GM21390 (cell line): ENCODE results near the gene TELO2.
"Not testable (repeated sequence)": the region's sequence is repeated elsewhere in the genome, so short reads cannot be mapped to it uniquely, and the experiment has no call there.

Source experiments
- ATAC-seq: cut with Tn5 transposase; IDR thresholded peaks from one replicate; pipeline ENCODE4 v1.9.1; 2021; ENCODE audit not compliant: unreplicated experiment

Gene TELO2

GRCh38 chr16:1474796-1475551 is 18.2 kb upstream of the TELO2 start, which contains the start of gene CLCN7:
TSS of gene CLCN7 (minus strand) at chr16:1475028. CDS start at chr16:1474974, 54 bp downstream.
- peak; percentile 89 for ATAC-seq

DNA sequence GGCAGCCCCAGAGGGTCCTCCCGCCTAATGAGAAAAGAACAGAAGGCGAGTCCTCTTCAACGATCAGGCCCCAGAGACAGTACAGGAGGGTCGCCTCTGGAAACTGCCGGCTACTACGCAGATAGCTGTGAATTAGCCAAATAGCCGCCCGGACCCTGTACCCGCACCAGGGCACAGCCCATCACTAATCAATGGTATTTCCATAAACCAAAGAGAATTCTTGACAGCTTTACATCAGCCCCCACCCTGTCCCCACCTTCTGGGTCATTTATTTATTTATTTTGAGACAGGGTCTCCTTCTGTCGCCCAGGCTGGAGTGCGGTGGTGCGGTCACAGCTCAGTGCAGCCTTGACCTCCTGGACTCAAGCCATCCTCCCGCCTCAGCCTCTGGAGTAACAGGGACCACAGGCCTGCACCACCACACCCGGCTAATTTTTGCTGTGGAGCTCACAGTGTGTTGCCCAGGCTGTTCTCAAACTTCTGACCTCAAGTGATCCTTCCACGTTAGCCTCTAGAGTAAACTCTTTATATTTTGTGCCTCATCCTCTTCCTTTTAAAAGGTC is 17.5 kb upstream of the TELO2 start:
- ATAC-seq: no peak

DNA sequence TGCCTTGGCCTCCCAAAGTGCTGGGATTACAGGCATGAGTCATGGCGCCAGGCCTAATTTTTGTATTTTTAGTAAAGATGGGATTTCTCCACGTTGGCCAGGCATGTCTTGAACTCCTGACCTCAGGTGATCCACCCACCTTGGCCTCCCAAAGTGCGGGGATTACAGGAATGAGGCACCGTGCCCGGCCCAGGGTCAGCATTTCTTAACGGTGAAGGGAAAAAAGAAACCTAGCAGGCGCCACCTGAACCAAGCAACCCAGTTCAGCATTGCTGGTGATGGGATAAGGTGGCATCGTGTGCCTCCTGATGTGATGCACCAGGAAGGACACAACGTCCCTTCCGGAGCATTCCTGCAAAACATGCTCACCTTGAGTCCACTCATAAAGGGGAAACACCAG is 16.1 kb upstream of the TELO2 start:
- ATAC-seq: no peak

GRCh38 chr16:1478937-1479336 is 14.2 kb upstream of the TELO2 start:
- ATAC-seq: not testable (repeated sequence)

DNA sequence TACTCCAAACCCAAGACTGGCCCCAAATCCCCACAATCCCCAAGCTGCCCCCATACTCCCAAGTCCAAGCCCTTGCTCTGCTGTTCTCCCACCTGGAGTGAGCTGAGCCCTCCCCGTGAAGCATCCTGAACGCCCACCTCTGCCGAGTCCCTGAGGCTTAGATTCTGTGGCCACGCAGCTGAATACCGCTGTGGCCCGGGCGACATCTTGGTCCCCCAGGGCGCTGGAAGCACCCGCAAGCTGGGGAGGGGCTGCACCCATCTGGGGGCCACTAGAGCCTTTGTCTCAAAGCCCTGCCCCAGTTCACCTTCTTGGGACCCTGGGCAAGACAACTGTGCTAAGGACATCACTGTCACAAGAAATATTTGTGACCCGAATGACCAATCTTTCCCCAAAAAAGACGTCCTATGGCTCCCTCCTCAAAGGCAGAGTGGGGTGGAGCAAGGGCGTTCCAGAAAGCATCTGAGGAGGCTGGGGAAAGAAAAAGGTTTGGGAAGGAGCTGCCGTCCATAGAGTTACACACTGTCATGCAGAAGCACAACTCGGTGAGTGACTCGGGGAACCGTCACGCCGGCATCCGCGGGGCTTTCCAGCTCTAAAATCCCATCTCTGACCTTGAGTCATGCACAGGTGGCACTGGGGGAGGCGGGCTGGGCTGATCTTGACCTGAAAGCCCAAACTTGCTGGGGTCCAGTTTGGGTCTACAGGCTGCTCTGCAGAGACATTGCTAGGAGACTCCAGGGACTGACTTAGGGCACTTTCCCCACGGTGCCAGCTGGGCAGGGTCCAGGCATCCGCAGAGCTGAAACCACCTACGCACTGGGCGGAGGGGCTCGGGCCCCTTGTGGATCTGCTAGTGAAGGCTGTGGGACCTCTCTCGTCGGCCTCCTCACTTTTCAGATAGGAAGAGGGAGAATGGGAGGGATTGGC is 11.0 kb upstream of the TELO2 start:
- no peak for ATAC-seq

GRCh38 chr16:1485847-1486496 is 7.2 kb upstream of the TELO2 start:
- ATAC-seq: no peak

DNA sequence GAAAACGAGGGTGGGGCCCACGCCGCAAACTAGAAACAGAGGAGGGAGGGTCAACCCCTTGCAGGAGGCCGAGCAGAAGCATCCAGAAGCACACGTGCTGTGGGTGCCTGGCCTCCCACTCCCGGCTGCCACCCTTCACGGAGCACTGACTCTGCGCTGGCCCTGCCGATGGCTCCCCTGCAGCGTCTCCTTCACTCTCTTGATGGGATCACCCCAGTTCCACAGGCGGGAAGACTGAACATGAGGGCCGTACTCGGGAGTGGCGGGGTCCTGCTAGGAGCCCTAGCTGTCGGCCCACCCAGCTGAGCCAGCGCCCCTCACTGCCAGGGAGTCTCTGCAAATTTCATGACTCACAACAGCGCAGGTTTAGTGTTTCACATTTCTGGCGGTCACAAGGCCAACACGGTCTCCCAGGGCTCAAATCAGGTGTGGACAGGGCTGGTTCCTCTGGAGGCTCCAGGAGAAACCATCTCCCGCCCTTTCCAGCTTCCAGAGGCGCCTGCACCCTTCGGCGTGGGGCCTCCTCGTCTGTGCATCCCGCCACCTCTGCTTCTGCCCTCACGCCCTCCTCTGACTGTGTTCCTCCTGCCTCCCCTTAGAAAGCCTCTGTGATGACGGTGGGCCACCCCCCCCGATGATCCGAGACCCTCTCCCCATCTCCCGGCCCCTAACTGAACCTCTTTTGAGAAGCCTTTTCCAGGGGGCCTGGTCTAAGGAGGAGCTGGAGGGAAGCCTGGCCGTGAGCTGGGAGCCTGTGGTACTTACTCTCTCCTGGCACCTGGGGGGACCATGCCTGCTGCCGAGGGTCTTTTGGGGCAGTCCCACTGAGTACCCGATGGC is 6.4 kb upstream of the TELO2 start:
- no peak for ATAC-seq

DNA sequence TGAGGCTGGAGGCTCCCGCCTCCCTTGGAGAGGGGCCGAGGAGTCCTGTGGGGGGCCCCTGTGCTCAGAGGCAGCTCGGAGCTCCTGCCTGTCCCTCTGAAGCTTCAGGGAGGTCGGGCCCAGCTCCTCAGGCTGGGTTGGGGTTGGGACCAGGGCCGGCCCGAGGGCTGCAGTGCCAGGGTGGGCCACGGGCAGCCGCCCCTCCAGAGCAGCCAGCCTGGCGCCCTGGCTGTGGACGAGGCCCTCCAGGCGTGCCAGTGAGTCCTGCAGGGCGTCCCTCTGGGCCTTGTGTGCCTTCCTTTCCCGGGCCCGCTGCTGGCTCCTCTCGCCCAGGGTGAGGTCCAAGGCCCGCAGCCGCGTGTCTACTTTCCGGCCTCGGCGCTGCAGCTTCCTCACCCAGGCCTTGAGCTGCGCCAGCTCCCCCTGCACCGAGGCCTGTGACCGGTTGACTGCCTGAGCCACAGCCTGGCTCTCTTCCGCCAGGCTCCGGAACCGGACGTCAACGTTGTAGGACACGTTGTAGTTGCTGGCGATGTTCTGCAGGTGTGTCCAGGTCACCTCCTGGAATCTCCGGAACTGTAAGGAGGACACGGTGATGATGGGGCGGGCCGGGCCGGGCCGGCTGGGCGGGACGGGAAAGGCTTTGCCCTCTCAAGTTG is 5.6 kb upstream of the TELO2 start:
- ATAC-seq: no peak

DNA sequence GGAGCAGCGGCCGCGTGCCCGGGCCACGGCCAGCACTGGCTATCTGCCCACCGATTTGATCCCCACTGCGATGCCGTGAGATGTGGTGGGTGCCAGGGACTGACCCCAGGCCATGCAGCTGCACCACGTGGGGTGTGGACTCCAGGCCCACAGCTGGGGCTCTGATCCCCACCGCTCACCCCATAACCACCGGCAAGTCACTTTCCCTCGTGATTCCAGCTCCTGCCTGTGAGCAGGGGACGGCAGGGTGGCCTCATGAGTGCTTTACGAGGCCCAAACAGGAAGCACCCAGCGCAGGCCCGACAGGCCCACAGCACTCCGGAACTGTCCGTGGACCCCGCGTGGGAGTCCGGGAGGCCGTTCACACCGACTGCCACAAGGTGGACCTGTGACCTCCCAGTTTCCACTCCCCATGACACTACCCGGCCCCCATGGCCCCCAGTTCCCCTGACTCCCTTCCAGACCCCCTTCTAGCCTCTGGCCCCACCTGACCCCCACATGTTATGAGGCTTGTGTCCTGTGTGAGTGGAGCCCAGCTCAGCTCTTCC is 5.0 kb upstream of the TELO2 start:
- no peak for ATAC-seq

DNA sequence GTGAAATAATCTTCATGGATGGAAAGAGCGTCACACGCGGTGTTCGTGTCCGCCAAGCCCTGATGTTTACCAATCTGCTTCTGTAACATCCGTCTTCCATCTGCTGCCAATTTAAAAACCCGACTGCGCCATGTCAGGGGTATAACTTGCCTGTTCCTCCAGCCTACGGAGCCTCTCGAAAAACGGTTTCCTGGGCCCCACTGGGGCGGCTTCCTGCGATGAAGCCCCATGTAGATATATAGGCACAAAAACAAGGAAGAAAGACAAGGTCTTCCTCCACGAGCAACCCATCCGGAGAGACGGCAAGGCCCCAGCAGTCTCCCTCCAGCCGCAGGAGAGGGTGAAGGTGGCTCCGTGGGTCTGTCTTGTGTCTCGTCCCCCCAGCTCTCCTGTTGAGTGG is 4.5 kb upstream of the TELO2 start, which contains the start of gene PTX4:
Gene PTX4 (minus strand): TSS at position 326 of the 400 bp plus-strand sequence. CDS start 35 bp downstream, at position 291.
- ATAC-seq: no peak

- no peak for ATAC-seq
Observed at GRCh38 chr16:1489077-1489476, 4.1 kb upstream of the TELO2 start.

DNA sequence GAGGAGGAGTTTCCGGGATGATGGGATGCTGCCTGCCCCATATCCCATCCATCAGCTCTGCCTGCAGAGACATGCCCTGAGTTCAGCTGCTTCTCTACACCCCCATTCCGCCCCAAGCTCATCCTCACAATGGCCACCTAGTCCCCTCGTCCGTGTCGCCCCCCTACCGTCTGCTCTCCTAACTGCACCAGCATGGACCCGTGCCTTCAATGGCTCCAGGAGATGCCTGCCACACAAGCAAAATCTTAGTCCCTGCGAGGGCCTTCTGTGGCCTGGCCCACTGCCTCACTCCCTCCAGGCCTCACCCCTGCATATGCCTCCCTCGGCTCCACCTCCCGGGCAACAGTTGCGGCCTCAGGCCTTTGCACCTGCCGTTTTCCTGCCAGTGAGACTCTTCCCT is 1.8 kb upstream of the TELO2 start:
- no peak for ATAC-seq

DNA sequence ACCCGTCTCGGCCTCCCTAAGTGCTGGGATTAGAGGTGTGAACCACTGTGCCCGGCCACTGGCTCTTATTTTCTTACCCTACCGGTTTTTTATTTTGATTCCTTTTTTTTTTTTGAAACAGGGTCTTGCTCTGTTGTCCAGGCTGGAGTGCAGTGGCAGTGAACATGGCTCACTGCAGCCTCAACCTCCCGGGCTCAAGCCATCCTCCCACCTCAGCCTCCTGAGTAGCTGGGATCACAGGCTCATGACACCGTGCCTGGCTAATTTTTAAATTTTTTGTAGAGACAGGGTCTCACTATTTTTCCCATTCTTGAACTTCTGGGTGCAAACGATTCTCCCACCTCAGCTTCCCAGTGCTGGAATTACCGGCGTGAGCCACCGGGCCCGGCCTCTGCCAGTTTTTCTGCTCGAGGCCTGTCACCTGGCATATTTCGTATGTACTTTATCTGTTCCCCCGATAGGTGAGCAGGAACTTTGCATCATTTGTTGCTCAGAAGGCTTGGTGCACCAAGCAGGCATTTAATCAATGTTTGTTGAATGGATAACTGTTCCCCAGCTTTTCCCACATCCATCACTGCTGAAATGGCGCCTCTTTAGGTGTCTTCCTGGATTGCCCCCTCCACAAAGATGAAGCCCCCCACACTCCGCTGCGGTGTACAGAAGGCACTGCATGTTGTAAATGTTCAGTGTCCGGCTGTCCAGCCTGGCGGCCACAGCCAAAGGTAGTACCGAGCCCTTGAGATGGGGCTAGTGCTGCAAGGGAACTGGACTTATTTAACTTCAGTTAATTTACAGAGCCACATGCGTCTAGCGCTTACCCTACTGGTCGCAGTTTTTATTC is 858 bp upstream of the TELO2 start:
- no peak for ATAC-seq

DNA sequence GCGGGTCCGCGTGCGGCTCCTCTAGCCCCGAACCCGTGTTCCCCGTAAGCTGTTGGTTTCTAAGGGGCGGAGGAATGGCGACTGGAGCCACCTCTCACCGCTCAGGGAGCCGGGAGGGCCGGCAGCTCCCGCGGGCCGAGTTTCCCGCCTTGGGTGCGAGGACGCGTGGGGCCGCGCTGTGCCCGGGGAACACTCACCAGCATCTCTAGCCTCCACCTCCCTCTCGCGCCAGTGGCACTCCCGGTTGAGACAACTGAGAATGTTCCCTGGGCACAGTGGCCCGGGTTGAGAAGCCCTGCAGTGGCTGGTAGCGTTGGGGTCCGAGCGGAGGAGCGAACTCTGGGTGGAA is 560 bp downstream of the TELO2 start:
- ATAC-seq: no peak

DNA sequence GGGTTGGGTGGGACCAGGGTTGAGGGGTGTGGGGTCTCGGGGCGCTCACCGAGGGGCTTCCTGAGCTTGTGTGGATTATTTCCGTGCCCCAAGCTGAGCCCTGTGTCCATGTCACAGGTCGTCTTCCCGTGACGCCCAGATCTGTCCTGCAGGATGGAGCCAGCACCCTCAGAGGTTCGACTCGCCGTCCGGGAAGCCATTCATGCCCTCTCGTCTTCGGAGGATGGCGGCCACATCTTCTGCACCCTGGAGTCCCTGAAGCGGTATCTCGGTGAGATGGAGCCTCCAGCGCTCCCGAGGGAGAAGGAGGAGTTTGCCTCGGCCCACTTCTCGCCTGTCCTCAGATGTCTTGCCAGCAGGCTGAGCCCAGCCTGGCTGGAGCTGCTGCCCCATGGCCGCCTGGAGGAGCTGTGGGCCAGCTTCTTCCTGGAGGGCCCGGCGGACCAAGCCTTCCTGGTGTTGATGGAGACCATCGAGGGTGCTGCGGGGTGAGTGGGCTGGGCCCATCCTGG is 1.0 kb downstream of the TELO2 start:
- ATAC-seq: no peak

- no peak for ATAC-seq
Observed at GRCh38 chr16:1494711-1495110, 1.6 kb downstream of the TELO2 start.

- ATAC-seq: no peak
Observed at GRCh38 chr16:1495211-1495888, 2.2 kb downstream of the TELO2 start.

- ATAC-seq: no peak
Observed at GRCh38 chr16:1495889-1496262, 2.7 kb downstream of the TELO2 start.
